ENCODE results near the gene CASZ1. TPM values are rescaled to one million over a fixed set of nuclear protein-coding genes. Genes with fewer than 3 reads are reported as not detected.
A peak's percentile ranks its signal among the peaks of the same experiment; 100 is the strongest.

The CASZ1 gene
- total RNA-seq, 4 donors from 2014 or later: 39.1 to 215 (median 115) TPM

DNA sequence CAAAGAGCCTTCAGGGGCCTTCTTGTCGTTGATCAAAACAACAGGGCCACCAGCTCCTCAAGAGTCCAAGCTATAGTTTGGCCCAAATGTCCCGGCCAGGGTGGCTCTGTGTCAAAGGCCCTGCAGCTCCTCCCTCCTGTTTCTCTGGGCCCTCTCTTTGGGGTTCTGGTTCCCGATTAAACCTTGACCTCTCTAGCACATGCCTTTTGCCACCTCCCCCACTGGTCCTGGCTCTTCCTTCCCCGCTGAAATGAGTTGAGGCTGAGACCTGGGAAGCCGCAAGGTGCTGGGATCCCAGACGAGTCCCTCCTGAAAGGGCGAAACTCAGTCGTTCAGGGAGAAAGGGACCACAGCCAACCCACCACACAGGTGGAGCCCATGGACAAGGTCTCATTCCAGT lies 56.9 kb downstream of the CASZ1 start:
- TF ChIP-seq EP300 (IDR thresholded peaks at IDR 0.05; ENCODE audit: low read depth) (no peak), POLR2A (IDR thresholded peaks at IDR 0.05) (no peak), POLR2AphosphoS5 (IDR thresholded peaks at IDR 0.05) (no peak)
- TF ChIP-seq, protein P1, sequence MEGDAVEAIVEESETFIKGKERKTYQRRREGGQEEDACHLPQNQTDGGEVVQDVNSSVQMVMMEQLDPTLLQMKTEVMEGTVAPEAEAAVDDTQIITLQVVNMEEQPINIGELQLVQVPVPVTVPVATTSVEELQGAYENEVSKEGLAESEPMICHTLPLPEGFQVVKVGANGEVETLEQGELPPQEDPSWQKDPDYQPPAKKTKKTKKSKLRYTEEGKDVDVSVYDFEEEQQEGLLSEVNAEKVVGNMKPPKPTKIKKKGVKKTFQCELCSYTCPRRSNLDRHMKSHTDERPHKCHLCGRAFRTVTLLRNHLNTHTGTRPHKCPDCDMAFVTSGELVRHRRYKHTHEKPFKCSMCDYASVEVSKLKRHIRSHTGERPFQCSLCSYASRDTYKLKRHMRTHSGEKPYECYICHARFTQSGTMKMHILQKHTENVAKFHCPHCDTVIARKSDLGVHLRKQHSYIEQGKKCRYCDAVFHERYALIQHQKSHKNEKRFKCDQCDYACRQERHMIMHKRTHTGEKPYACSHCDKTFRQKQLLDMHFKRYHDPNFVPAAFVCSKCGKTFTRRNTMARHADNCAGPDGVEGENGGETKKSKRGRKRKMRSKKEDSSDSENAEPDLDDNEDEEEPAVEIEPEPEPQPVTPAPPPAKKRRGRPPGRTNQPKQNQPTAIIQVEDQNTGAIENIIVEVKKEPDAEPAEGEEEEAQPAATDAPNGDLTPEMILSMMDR (IDR thresholded peaks at IDR 0.05): no peak
- Histone ChIP-seq H3K4me3 (no peak overlapping the region), H3K9me3 (no peaks in the 10 kb centered on the region), H3K27me3 (no peaks in the 10 kb centered on the region), H3K36me3 (no peaks in the 10 kb centered on the region), H3K4me1 (peaks cover 8 to 60% (median 46%) of the 10 kb centered on the region in 4 donors), H3K27ac (peak overlapping the region in 1 of 4 donors; percentile 75)
- 79% methylated on average over 8 of the region's 8 CpGs; no CpG with 5 or more reads in 1 of the 2 donors for WGBS, 2 donors (ENCODE audit: low coverage in 1 of 2)
- in situ Hi-C loops (cut with MboI; ENCODE audit: low pct_ligation_motif_present in 1 of 4, low pct_unique_long_range_greater_than_20kb in 1 of 4, low sequenced_read_pairs in 3 of 4): no loop called here
- DNase-seq: no peak
- intact Hi-C loops (cut with DNase I; ENCODE audit: low total_unique reads): loop anchor here (10.0 kb wide), 1 partner anchor 55 kb away; the partner anchor contains the start of gene CASZ1

DNA sequence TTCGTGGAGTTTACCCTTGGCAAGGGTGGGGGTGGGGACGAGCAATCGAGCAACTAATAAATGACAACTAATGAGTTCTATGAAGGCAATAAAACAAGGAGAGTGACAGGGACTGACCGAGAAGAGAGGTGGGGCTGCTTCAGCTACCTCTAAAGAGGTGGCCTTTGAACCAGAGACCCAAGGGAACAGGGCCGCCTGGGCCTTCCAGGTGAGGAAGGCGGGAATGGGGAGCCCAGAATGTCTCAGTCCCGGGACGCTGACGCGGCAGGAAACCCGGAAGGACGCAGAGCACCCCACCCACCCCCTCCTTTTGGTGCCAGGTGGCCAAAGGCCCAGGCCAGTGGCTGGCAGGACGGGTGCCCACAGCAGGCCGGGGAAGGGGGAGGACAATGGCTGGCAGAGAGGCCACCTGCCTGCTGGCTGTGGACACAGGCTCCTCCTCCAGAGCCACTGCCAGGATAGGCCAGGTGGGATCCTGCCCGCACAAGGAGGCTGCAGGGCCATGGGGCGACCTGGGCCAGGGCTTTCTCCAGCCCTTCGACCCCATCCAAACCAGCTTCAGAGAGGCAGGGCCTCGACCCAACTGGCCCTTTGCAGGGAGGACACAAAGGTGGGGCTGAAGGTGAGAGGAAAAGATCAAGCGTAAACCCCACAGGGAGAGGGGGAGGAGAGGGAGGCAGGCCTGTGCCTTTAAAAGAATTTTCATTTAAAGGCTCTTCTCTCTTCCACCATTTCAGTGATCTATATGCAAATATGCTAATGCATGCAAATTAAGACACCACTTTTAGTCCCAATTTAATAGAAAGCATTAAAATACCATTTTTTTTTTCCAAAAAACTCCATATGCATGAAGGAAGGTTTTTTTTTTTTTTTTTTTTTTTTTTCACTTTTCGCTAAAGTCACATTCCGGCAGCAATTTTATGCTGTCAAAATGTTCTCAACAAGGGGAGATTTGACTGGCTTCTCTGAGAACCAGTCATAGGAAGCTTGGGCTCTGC lies 58.1 kb downstream of the CASZ1 start:
- in situ Hi-C loops (cut with MboI; ENCODE audit: low pct_ligation_motif_present in 1 of 4, low pct_unique_long_range_greater_than_20kb in 1 of 4, low sequenced_read_pairs in 3 of 4): no loop called here
- Histone ChIP-seq H3K27ac (peak overlapping the region; percentile 44 to 75 (median 56)), H3K36me3 (no peaks in the 10 kb centered on the region), H3K27me3 (no peaks in the 10 kb centered on the region), H3K4me1 (peaks cover 8 to 62% (median 41%) of the 10 kb centered on the region in 4 donors), H3K4me3 (no peak overlapping the region), H3K9me3 (no peaks in the 10 kb centered on the region)
- TF ChIP-seq POLR2A (IDR thresholded peaks at IDR 0.05): no peak
- TF ChIP-seq POLR2AphosphoS5 (IDR thresholded peaks at IDR 0.05): no peak
- TF ChIP-seq EP300 (IDR thresholded peaks at IDR 0.05; ENCODE audit: low read depth): no peak
- TF ChIP-seq, protein P1 (IDR thresholded peaks at IDR 0.05): no peak
- whole genome bisulfite sequencing, 2 donors (ENCODE audit: low coverage in 1 of 2): 36 to 56% methylated on average over 13 to 21 of the region's 21 CpGs
- intact Hi-C loops (cut with DNase I; ENCODE audit: low total_unique reads): loop anchor here (10.0 kb wide), 1 partner anchor 56 kb away; the partner anchor contains the start of gene CASZ1
- DNase-seq: peak; percentile 76

DNA sequence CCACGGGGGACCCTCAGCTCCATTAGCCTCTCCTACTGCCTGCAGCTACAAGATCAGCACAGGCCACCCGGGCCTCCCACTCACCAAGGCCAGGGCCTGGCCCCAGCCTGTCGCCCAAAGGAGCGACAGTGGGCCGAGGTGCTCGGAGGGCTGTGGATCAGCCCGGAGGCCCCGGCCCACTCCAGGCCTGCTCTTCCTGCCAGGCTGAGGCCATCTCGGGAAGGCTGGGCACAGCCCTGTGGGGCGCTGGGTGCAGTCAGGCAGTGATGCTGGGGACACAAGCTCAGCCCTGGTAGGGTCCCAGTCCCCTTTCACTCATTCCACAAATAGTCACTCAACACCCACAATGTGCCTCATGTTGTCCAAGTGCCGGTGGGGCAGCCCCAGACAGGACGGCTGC lies 58.8 kb downstream of the CASZ1 start:
- TF ChIP-seq POLR2A (IDR thresholded peaks at IDR 0.05): no peak
- no peak for TF ChIP-seq EP300 (IDR thresholded peaks at IDR 0.05; ENCODE audit: low read depth)
- TF ChIP-seq POLR2AphosphoS5 (IDR thresholded peaks at IDR 0.05): no peak
- TF ChIP-seq, protein P1 (IDR thresholded peaks at IDR 0.05): no peak
- Histone ChIP-seq H3K9me3 (no peaks in the 10 kb centered on the region), H3K27me3 (no peaks in the 10 kb centered on the region), H3K4me3 (no peak overlapping the region), H3K4me1 (peaks cover 8 to 55% (median 35%) of the 10 kb centered on the region in 4 donors), H3K36me3 (no peaks in the 10 kb centered on the region), H3K27ac (peak overlapping the region; percentile 44 to 75 (median 56))
- intact Hi-C loops (cut with DNase I; ENCODE audit: low total_unique reads) (loop anchor here (10.0 kb wide), 1 partner anchor 57 kb away; the partner anchor contains the start of gene CASZ1), in situ Hi-C loops (cut with MboI; ENCODE audit: low pct_ligation_motif_present in 1 of 4, low pct_unique_long_range_greater_than_20kb in 1 of 4, low sequenced_read_pairs in 3 of 4) (no loop called here)
- 48% methylated on average over 11 of the region's 12 CpGs; no CpG with 5 or more reads in 1 of the 2 donors for WGBS, 2 donors (ENCODE audit: low coverage in 1 of 2)
- DNase-seq: no peak
